ENCODE measurements around the gene ABHD16B.

The ABHD16B gene

GRCh38 chr20:63890201-63890576 is 28.9 kb downstream of the ABHD16B start:
- DNase-seq (ENCODE audit: low read depth), result peak; percentile 43
- H3K4me3 ChIP-seq (replicated peaks; ENCODE audit: low read depth, low read length), result no peak overlapping the region
- no peak for TF ChIP-seq CTCF (IDR thresholded peaks at IDR 0.05; ENCODE audit: low read length, missing control alignments)

DNA sequence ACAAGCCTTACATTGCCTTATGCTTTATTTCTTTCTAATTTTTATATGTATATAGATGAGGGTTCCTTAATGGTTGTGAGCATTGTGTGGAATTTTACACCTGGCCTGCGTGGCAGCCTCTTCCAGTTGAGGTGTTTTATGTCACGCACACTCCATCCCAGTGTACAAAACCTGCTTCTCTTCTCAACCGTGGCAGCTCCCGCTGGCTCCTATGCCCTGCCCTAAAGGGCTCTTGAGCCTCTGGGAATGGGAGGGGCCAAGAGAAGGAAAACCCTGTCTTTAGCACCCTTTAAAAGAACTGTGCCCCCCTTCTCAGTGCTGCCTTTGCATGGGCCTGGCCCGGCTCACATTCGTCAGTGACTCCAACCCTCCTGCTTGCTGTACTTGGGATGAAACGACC is 29.3 kb downstream of the ABHD16B start:
- TF ChIP-seq CTCF (IDR thresholded peaks at IDR 0.05; ENCODE audit: low read length, missing control alignments), result no peak
- DNase-seq (ENCODE audit: low read depth), result no peak
- no peak overlapping the region for H3K4me3 ChIP-seq (replicated peaks; ENCODE audit: low read depth, low read length)

DNA sequence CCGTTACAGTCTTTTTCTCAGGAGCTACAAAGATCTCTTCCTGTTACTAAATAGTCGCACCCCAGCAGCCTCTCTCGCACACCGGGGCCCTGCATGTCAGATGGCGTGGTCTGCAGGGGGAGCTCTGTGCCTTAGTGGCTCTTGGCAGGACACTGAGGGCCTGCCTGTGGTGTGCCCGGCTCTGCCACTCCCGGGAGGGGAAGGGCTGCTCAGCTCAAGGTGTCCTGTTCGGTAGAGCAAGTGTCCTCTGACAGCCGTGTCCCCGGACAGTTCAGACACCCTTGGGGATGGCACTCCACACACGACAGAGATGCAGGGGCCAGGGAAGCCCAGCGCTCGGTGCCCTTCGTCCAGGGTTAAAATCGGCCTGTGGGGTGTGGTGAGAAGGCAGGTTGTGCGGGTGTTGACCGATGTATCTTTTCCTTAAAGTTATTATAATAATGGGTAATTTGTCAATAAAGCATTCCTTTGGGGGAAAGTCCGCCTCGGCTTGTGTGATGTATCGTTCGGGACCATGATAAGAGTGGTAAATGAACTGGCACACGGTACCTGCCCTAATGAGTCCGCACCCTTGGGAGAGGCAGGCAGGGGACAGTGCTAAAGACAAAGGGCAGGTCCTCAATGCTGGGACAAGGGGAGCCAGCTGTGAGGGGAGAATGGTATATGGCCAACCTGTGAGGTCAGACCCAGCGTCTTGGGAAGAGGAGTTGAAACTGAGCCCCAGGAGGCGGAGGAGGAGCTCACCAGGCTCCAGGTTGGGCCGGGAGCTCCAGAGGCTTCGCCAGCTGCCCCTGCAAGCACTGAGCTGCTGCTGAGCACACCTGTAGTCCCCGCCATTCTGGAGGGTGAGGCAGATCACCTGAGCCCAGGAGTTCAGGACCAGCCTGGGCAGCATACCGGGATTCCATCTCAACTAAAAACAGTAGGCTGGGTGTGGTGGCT is 30.0 kb downstream of the ABHD16B start:
- no peak for DNase-seq (ENCODE audit: low read depth)
- TF ChIP-seq CTCF (IDR thresholded peaks at IDR 0.05; ENCODE audit: low read length, missing control alignments), result no peak
- no peak overlapping the region for H3K4me3 ChIP-seq (replicated peaks; ENCODE audit: low read depth, low read length)

DNA sequence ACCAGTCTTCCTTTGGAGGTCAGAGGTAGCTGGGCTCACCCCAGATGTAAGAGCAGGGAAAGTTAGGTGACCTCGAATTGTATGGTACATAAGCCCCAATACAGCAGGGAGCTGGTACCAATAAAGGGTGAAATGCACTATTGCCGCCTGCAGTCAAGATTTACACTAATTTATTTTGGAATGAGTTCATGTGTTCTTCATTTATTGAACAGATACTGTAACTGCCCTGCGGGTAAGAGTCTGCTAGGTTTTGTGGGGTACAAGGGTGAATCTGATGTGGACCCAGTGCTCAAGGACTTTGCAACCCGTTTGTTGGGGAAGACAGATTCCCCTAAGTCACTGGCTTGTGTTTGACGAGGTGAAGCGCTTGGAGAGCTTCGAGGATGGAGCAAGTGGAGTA is 31.1 kb downstream of the ABHD16B start:
- no peak for TF ChIP-seq CTCF (IDR thresholded peaks at IDR 0.05; ENCODE audit: low read length, missing control alignments)
- no peak for DNase-seq (ENCODE audit: low read depth)
- no peak overlapping the region for H3K4me3 ChIP-seq (replicated peaks; ENCODE audit: low read depth, low read length)

DNA sequence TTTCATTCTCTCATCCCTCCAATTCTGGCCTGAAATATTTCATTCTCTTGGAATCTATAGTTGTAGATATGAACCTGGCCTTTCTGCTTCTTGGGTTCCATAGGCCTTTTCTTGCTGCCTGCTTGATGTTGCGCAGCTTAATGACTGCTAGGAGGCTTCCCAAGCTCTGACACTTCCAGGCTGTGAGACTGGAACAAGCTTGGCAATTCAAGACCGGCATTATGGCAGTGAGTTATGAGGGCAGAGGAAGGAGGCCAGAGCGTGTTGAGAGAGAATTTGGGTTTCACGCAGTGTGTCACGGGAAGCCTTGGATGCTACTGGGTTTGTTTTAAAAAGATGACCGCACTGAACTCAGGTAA is 32.7 kb downstream of the ABHD16B start:
- no peak for DNase-seq (ENCODE audit: low read depth)
- no peak for TF ChIP-seq CTCF (IDR thresholded peaks at IDR 0.05; ENCODE audit: low read length, missing control alignments)
- no peak overlapping the region for H3K4me3 ChIP-seq (replicated peaks; ENCODE audit: low read depth, low read length)

- DNase-seq (ENCODE audit: low read depth), result peak; percentile 94
- H3K4me3 ChIP-seq (replicated peaks; ENCODE audit: low read depth, low read length), result peak within 1 kb of the TSS; percentile 77
- no peak for TF ChIP-seq CTCF (IDR thresholded peaks at IDR 0.05; ENCODE audit: low read length, missing control alignments)
Measured at GRCh38 chr20:63894358-63895201, 33.3 kb downstream of the ABHD16B start, which contains the start of gene DNAJC5. TSS of gene DNAJC5 (plus strand) at chr20:63895126. CDS start at chr20:63928346, 33,220 bp downstream.

All from fibroblast of pulmonary artery (primary cell).